Measurements from ENCODE around the gene CDYL.

Gene CDYL, protein sequence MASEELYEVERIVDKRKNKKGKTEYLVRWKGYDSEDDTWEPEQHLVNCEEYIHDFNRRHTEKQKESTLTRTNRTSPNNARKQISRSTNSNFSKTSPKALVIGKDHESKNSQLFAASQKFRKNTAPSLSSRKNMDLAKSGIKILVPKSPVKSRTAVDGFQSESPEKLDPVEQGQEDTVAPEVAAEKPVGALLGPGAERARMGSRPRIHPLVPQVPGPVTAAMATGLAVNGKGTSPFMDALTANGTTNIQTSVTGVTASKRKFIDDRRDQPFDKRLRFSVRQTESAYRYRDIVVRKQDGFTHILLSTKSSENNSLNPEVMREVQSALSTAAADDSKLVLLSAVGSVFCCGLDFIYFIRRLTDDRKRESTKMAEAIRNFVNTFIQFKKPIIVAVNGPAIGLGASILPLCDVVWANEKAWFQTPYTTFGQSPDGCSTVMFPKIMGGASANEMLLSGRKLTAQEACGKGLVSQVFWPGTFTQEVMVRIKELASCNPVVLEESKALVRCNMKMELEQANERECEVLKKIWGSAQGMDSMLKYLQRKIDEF

DNA sequence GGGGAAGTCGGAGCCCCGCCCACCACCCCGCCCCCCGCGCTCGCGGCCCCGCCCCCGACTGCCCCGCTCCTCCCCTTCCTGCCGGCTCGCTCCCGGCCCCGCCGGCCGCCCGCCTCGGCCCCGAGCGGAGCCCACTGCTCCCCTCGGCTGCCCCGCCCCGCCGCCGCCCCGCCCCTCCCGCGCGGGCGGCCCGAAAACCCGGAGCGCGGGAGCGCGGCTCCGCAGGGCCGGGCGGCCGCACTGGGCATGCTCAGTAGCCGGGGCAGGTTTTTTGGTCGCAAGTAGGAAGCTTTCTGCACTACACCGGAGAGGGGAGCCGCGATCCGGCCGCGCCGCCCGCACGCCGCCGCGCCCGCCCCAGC, at the start of gene CDYL:
TSS of gene CDYL (plus strand) at position 274 of the 362 bp plus-strand sequence. CDS start 380 bp downstream, outside the sequence.
- Mint-ChIP-seq H3K4me3 (peak within 1 kb of the TSS; percentile 91 to 92), H3K27me3 (peaks cover 11% of the 10 kb centered on the region), H3K27ac (peak within 1 kb of the TSS; percentile 97), H3K9me3 (peaks cover 5 to 27% of the 10 kb centered on the region in 2 donors), H3K4me1 (peaks cover 68% of the 10 kb centered on the region)
- peak; percentile 91 to 93 for DNase-seq
- ATAC-seq: peak; percentile 73

DNA sequence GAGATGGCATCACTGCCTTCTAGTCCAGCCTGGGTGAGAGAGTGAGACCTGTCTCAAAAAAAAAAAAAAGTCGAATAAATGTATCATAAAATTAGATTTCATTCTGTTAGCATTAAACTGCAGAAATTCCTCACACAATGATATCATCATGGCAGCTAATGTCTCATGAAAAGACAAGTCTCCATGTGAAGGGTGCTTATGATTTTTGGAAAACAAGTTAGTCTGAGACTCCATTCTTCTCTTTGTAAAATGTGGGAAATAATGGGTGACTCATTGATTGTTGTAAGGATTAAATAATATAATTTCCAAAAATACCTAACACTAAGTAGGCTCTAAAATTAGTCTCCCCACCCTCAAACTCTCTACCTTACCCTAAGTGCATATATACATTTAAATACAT, 49.6 kb upstream of the CDYL start:
- DNase-seq (no peak), ATAC-seq (no peak)
- H3K27ac Mint-ChIP-seq: no peak overlapping the region
- peaks cover 17% of the 10 kb centered on the region for H3K27me3 Mint-ChIP-seq
- peaks cover 13% of the 10 kb centered on the region for H3K4me1 Mint-ChIP-seq
- H3K9me3 Mint-ChIP-seq: no peaks in the 10 kb centered on the region
- H3K4me3 Mint-ChIP-seq: no peak overlapping the region

DNA sequence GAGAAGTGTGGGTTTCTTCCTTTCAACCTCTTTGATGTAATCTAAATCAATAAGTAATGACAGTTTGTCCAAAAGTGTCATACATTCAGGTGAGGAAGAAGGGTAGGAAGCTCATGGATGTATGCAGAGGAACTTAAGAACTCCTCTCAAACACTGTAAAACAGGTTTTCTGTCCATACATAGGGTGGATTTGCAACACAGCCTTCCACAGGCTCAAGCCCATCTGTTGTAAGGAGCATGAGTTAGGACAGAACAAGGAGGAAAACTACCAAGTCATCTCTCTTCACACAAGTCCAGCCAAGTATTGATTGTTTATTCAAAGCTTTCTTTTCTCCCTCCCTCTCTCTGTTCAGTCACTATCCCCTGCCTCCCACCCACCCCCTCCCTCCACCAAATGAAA, 49.0 kb upstream of the CDYL start:
- H3K4me3 Mint-ChIP-seq: no peak overlapping the region
- peaks cover 17% of the 10 kb centered on the region for H3K27me3 Mint-ChIP-seq
- no peak overlapping the region for H3K27ac Mint-ChIP-seq

DNA sequence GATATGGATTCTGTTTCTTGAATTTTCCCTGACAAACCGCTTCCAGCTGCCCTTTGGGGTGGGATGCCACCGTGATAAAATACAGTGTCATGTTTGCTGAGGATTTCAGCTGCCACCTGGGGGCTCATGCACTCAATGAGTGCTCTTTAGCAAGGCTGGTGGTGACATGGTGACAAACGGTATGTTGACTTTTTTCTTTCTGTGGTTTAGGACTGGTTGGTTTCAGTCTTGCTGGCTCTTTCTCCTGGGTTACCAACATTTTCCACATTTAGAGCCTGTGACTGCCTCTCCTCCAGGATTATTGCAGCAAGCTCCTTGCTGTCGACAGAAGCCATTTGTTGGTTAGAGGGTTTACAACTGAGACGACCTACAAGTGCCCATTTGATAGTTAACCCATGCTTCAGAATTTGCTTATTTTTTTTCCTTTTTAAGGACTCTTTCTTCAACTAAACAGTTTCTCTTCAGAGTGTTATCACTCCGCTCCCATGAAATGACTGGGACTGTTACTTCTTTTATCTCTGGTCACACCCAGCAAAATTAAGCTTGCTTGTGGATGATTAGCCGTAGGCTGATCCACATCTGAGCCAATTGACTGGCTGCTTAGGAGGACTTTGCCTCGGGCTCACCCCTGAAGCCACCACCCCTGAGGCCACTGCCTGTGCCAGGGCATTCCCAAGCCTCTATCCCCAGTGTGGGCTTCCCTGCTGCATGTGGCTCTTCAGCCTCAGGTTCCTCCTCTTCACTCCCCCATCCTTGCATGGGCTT, 48.4 kb upstream of the CDYL start:
- peak in 1 of 2 donors; percentile 26 for DNase-seq
- Mint-ChIP-seq H3K4me1 (peaks cover 13% of the 10 kb centered on the region), H3K27ac (peak overlapping the region; percentile 85 to 89), H3K27me3 (peaks cover 17% of the 10 kb centered on the region), H3K4me3 (no peak overlapping the region), H3K9me3 (no peaks in the 10 kb centered on the region)
- ATAC-seq: peak; percentile 91

More for the DNA sequence above, 49.0 kb upstream of the CDYL start:
- Mint-ChIP-seq H3K4me1 (peaks cover 13% of the 10 kb centered on the region), H3K9me3 (no peaks in the 10 kb centered on the region)
- ATAC-seq (no peak), DNase-seq (no peak)

DNA sequence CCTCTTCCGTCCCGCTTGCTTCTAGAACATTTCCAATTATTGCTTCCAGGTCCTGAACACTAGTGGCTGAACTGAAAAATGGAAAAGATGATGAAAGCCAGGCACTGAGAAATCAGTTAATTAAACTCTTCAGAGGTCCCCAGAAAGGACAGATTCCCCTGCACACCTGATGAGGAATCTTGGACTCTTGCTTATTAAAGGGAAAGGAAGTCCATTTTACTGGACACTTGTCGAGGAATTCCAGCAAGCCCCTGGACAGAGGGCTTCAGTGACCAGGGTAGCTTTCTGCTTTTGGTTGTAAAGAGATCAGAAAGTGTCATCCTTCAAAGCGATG, 47.8 kb upstream of the CDYL start:
- peaks cover 13% of the 10 kb centered on the region for H3K4me1 Mint-ChIP-seq
- peaks cover 17% of the 10 kb centered on the region for H3K27me3 Mint-ChIP-seq
- H3K4me3 Mint-ChIP-seq: no peak overlapping the region
- peak overlapping the region; percentile 85 to 89 for H3K27ac Mint-ChIP-seq
- no peak for DNase-seq
- H3K9me3 Mint-ChIP-seq: no peaks in the 10 kb centered on the region
- ATAC-seq: no peak

GRCh38 chr6:4728926-4729325, 47.3 kb upstream of the CDYL start:
- DNase-seq: no peak
- no peak for ATAC-seq
- no peaks in the 10 kb centered on the region for H3K9me3 Mint-ChIP-seq
- no peak overlapping the region for H3K4me3 Mint-ChIP-seq
- H3K27me3 Mint-ChIP-seq: peaks cover 23% of the 10 kb centered on the region
- peak overlapping the region; percentile 10 to 42 for H3K27ac Mint-ChIP-seq
- peaks cover 13% of the 10 kb centered on the region for H3K4me1 Mint-ChIP-seq

- Mint-ChIP-seq H3K27ac (no peak overlapping the region), H3K9me3 (no peaks in the 10 kb centered on the region), H3K4me3 (no peak overlapping the region), H3K27me3 (peaks cover 27% of the 10 kb centered on the region), H3K4me1 (peaks cover 13% of the 10 kb centered on the region)
- DNase-seq: no peak
- no peak for ATAC-seq
These were observed 44.2 kb upstream of the CDYL start for GRCh38 chr6:4731996-4732395.

GRCh38 chr6:4732691-4733315, 43.4 kb upstream of the CDYL start:
- H3K4me1 Mint-ChIP-seq: peaks cover 7% of the 10 kb centered on the region
- no peak overlapping the region for H3K27ac Mint-ChIP-seq
- no peak overlapping the region for H3K4me3 Mint-ChIP-seq
- H3K9me3 Mint-ChIP-seq: no peaks in the 10 kb centered on the region
- ATAC-seq: no peak
- H3K27me3 Mint-ChIP-seq: peaks cover 27% of the 10 kb centered on the region
- no peak for DNase-seq

- DNase-seq (no peak), ATAC-seq (no peak)
- no peaks in the 10 kb centered on the region for H3K4me1 Mint-ChIP-seq
- peaks cover 10% of the 10 kb centered on the region for H3K27me3 Mint-ChIP-seq
- no peak overlapping the region for H3K4me3 Mint-ChIP-seq
- H3K27ac Mint-ChIP-seq: no peak overlapping the region
- no peaks in the 10 kb centered on the region for H3K9me3 Mint-ChIP-seq
These were observed 39.8 kb upstream of the CDYL start for GRCh38 chr6:4736371-4736873.

DNA sequence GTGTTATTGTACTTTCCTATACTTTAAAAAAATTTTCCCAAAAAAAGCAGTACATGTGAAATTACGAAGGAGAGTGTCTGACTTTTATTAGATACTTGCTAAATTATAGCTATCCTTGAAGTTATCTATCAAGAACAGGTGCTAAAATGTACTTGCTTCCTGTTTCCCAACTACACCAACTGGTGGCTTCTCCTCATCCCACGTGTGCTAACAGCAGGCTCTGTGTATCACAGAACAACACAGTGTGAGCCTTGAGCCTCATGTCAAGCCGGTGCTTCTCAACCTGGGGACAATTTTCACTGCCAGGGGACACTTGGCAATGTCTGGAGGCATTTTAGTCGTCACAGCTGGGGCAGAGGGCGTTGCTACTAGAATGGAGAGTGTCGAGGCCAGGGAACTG, 36.2 kb upstream of the CDYL start:
- H3K9me3 Mint-ChIP-seq: no peaks in the 10 kb centered on the region
- no peak overlapping the region for H3K4me3 Mint-ChIP-seq
- DNase-seq: no peak
- no peaks in the 10 kb centered on the region for H3K4me1 Mint-ChIP-seq
- no peaks in the 10 kb centered on the region for H3K27me3 Mint-ChIP-seq
- no peak for ATAC-seq
- H3K27ac Mint-ChIP-seq: no peak overlapping the region

GRCh38 chr6:4743062-4743461, 33.1 kb upstream of the CDYL start:
- no peak overlapping the region for H3K4me3 Mint-ChIP-seq

GRCh38 chr6:4743926-4744325, 32.3 kb upstream of the CDYL start:
- H3K27me3 Mint-ChIP-seq: no peaks in the 10 kb centered on the region
- H3K27ac Mint-ChIP-seq: no peak overlapping the region
- H3K4me1 Mint-ChIP-seq: no peaks in the 10 kb centered on the region
- no peak overlapping the region for H3K4me3 Mint-ChIP-seq
- no peaks in the 10 kb centered on the region for H3K9me3 Mint-ChIP-seq
- DNase-seq: no peak
- ATAC-seq: no peak

More at GRCh38 chr6:4743062-4743461, 33.1 kb upstream of the CDYL start:
- H3K9me3 Mint-ChIP-seq: no peaks in the 10 kb centered on the region
- H3K4me1 Mint-ChIP-seq: no peaks in the 10 kb centered on the region
- H3K27me3 Mint-ChIP-seq: no peaks in the 10 kb centered on the region
- ATAC-seq (no peak), DNase-seq (no peak)
- peak overlapping the region in 1 of 2 donors; percentile 45 for H3K27ac Mint-ChIP-seq

DNA sequence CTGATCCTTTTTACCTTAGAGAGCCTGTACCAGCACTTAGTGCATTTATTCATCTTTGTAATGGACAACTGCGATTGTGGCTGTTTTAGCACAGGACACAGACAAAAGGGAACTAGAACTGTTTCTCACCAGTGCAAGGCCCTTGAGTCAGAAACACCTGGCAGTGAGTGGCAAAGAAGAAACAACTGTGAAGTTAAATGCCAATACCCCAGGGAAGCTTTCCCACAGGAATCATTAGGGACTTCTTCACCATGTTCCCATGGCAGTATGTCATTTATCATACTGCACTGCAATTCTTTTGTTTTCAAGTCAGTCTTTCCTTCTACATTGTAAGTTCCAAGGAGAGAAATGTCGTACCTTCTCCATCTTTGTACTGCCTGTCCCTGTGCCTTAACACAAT, 28.6 kb upstream of the CDYL start:
- Mint-ChIP-seq H3K27me3 (no peaks in the 10 kb centered on the region), H3K4me3 (no peak overlapping the region), H3K27ac (no peak overlapping the region), H3K9me3 (no peaks in the 10 kb centered on the region), H3K4me1 (no peaks in the 10 kb centered on the region)
- ATAC-seq (no peak), DNase-seq (no peak)

GRCh38 chr6:4751823-4752464, 24.3 kb upstream of the CDYL start:
- Mint-ChIP-seq H3K27me3 (peaks cover 9% of the 10 kb centered on the region), H3K4me3 (no peak overlapping the region), H3K27ac (no peak overlapping the region), H3K9me3 (no peaks in the 10 kb centered on the region), H3K4me1 (no peaks in the 10 kb centered on the region)
- ATAC-seq (no peak), DNase-seq (no peak)

GRCh38 chr6:4756247-4756646, 20.0 kb upstream of the CDYL start:
- Mint-ChIP-seq H3K9me3 (no peaks in the 10 kb centered on the region), H3K27ac (no peak overlapping the region), H3K27me3 (peaks cover 9% of the 10 kb centered on the region), H3K4me1 (no peaks in the 10 kb centered on the region), H3K4me3 (no peak overlapping the region)
- no peak for DNase-seq
- no peak for ATAC-seq
